GM21786 (cell line): ENCODE measurements around the gene SF3A2.

Experiments used
- ATAC-seq: cut with Tn5 transposase; IDR thresholded peaks from one replicate; pipeline ENCODE4 v1.9.1; 2021; ENCODE audit not compliant: unreplicated experiment

The SF3A2 gene

DNA sequence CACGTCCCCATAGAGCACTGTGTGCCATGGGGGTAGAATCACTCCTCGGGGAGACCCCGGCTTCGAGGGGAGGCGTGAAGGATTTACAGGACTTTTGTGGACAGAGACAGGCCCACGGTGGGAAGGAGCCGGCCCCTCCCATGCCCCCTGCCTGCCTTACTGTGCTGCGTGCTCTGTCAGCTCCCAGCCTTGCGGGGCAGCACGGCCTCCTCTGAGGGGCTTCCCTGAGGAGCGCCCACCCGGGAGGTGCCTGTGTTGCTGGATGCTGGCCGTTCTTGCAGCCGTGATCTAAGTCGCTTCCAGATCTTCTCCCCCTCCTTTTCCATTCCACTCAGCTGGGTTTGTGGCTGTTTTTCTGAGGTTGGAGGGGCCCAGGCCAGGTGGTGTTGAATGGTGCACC lies 29.6 kb upstream of the SF3A2 start:
- ATAC-seq: no peak

DNA sequence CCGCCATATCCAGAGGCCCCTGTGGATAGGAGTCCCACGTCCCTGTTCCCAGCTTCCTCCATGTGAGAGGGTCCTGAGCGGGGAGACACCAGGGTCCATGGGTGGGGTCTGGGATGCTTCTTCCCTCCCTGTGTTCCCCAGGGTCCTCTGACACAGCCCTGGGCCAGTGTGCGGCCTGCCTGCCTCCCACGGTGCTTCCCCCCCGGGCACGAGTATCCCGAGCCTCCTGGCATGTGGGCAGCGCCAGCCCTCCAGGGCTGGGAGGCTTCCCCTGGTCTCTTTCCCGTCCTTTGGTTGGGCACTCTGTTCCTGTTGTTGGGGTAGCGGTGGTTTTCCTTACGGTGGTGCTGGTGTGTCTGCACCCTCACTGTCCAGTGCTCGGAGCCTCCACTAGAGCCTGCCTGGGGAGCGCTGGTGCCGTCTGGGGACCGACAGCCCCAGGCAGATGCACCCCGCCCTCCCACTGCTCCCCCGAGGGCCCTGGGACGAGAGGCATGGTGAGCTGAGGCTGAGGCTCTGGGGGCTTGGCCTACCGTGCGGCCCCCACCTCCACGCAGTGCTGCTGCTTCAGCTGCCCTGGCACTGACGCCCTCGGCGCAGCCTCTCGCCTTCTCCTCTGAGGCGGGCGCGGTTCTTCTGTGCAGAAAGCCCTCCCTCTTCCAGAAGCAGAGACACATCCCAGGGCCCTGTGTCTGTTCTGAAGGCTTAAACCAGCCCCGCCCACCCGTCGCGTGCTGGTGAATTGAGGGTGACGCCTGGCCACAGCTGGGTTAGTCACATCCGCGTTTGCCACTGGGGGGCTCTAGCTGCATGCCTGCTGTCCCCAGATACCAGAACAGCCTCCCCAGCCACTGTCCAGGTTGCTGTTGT lies 28.4 kb upstream of the SF3A2 start:
- ATAC-seq: no peak

DNA sequence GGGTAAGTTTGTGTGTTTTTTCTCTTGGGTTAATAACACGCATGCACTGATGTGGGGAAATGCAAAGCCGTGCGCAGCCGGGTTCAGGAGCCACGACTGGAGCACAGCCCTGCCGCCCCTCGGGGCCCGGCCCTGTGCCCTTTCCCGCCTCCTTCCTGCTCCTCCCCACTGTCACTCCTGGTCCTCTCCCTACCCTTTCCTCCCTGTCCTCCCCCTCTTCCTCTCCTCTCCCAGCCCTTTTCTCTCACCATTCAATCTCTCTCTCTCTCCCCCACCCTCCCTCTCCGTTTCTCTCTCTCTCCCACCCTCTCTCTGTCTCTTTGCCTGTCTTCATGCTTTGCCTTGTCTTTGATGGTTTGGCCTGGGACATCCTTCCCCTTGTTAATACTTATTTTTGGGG lies 27.6 kb upstream of the SF3A2 start:
- ATAC-seq: no peak

DNA sequence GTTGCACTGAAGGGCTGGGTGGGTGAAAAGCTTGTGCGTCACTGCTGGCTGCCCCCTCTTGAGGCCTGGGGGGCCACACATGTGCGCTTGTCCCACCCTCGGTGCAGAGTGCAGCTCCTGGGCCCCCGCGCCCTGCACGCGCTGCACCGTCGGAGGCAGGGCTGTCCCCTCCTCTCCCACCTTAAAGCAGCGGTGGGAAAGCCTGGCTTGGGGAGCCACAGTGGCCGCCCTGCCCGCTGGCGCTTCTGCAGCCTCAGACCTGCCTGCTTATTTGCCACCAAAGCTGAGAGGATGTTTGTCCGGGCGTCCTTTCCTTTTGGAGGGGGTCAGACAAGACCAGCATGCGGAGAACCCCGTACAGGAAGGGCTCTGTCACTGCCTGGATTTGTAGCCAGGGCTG lies 27.2 kb upstream of the SF3A2 start:
- ATAC-seq: no peak

DNA sequence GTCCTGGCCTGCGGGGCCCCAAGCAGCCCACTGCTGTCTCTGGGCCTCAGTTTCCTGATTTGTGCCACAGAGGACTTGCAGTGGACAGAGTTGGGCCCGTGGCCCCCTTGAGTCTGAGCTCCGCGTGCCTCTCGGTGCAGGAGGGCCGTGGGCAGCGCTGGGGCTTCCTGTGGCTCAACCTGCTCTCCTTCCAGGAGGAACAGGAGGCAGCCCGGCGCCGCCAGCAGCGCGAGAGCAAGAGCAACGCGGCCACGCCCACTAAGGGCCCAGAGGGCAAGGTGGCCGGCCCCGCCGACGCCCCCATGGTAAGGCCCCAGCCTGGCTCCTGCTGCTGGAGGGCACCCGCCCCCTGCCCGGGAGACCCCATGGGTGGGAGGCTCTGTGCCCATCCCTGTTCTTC lies 26.4 kb upstream of the SF3A2 start:
- ATAC-seq: no peak

DNA sequence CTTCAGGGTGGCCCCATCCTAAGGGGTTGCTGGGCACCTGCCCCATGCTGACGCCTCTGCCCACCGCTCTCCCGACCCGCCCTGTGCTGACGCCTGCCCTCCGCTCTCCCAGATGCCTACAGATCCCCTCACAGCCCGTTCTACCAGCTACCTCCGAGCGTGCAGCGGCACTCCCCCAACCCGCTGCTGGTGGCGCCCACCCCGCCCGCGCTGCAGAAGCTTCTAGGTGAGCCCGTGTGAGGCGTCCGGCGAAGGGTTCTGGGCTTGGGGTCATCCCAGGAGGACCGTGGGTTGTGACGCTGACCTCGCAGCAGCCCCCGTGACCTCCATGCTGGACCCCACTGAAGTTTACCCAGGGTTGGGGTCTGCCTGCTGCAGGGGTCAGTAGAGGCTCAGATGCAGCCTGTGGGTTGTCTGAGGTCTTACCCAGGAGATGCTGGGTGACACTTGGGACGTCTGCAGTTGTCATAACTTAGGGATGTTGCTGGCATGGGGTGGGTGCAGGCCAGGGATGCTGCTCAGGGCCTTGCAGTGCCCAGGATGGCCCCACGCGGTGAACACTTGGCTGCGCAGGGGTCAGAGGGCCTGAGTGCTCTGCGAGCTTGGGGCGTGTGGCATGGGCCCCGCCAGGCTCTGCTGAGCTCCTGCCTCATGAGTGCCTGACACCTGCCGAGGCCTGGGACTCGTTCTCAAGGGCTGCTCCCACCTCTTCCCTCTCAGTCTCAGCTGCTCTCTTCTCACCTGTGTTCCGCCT lies 25.5 kb upstream of the SF3A2 start:
- no peak for ATAC-seq

DNA sequence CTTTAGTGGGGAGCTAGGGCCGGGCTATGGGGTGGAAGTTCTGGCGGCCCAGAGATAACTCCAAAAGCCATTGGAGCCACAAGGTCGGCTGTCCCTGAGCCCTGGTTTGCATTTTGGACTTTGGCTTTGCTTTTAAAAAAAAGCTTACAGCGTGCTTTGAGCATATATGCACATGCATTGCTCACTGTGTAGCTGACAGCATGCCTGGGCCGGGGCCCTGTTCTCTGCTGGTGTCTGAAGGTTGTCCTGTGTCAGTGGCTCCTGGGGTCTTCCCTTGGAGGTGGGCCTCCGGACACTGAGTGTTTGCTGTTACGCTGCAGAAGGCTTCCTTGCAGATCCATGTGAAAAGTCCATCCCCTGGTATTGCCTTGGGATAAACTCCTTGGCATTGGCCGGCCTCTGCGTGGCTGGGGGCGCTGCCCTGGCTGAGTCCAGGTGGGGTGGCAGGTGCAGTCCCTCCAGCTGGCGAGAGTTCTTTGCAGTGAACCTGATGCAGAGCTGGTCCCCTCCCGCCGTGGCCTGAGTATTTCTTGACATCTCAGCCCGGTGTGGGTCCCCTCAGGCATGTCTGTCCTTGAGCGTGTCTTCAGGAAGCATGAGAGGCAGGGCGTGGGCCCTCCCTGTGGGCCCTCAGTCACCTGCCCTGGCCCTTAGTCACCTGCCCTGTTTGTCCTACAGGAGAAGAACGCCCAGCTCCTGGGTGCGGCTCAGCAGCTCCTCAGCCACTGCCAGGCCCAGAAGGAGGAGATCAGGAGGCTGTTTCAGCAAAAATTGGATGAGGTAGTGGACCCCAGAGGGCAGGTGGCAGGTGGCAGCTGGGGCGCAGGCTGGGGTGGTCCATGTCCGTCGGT lies 23.5 kb upstream of the SF3A2 start:
- ATAC-seq: no peak

DNA sequence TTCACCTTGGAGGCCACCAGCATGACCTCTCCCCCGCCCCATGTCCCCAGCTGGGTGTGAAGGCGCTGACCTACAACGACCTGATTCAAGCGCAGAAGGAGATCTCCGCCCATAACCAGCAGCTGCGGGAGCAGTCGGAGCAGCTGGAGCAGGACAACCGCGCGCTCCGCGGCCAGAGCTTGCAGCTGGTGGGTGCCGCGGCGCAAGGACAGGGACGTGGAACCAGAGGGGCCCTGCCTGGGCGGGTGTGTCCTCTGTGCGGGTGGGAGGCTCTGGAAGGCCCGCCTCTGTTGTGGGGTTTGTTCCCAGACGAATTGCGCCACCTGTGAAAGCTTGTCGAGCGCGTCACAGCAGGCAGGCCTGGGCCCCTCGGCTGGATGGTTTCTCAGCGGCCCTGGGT lies 22.8 kb upstream of the SF3A2 start:
- no peak for ATAC-seq

DNA sequence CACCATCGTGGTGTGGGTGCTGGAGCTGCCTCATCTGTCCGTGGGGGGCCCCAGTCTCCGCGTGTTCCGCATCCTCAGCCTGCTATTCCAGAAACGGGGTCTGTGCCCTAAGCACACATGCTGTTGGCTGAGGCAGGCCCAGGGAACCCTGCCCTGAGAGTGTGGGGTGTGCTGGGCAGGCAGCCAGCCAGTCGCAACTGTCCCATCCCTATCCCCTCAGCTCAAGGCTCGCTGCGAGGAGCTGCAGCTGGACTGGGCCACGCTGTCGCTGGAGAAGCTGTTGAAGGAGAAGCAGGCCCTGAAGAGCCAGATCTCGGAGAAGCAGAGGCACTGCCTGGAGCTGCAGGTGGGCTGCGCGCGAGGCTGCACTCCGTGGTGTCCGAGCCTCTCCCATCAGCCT lies 22.4 kb upstream of the SF3A2 start:
- ATAC-seq: no peak

DNA sequence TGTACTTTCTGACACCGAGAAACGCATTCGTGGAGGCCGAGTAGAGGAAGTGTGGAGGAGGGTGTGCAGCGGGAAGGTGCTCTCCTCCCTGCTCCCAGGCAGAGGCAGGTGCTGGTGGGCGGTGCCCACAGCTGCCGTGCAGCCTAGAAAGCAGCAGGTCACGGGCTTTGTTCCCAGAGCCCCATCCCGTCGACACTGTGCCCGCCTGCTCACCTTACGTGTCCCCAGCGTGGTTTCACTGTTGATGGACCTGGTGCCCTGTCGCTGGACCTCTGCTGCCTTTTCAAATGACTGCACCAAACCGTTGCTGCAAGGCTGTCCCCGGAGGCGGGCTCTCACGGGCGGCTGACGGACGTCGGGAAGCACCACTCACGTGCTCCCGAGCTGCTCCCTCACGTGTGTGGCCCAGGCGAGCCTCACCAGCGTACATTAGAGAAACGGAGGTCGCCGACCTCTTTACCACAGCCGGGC lies 21.3 kb upstream of the SF3A2 start:
- ATAC-seq: no peak

DNA sequence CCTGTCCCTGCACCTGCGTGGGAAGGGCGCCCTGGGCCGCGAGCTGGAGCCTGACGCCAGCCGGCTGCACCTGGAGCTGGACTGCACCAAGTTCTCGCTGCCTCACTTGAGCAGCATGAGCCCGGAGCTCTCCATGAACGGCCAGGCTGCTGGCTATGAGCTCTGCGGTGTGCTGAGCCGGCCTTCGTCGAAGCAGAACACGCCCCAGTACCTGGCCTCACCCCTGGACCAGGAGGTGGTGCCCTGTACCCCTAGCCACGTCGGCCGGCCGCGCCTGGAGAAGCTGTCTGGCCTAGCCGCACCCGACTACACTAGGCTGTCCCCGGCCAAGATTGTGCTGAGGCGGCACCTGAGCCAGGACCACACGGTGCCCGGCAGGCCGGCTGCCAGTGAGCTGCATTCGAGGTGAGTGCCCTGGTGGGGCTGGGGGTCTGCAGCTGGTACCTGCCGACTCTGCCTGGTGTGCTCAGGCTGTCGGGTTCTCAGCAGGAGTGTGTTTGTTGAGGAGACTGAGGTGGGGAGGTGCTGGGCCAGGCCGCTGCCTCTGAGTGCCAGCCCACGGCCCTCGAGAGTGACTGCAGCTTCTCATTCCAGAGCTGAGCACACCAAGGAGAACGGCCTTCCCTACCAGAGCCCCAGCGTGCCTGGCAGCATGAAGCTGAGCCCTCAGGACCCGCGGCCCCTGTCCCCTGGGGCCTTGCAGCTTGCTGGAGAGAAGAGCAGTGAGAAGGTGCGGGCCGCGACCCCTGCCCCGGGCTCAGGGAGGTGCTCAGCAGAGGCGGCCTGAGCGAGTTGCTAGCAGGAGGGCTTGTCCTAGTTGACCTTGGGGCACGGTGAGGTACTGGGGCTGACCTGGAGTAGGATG lies 20.0 kb upstream of the SF3A2 start:
- no peak for ATAC-seq

DNA sequence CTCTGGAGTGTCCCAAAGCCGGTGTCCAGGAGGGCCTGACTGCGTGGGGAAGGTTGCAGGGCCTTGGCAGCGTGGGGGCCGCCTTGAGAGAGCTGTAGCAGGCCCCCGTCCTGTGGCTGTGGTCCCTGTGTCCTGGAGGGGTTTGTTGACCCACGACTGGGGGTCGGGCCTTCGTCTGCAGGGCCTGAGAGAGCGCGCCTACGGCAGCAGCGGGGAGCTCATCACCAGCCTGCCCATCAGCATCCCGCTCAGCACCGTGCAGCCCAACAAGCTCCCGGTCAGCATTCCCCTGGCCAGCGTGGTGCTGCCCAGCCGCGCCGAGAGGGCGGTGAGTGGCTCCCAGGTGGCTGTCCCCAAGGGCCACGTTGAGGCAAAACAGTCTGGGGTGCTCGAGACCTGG lies 19.0 kb upstream of the SF3A2 start:
- no peak for ATAC-seq

DNA sequence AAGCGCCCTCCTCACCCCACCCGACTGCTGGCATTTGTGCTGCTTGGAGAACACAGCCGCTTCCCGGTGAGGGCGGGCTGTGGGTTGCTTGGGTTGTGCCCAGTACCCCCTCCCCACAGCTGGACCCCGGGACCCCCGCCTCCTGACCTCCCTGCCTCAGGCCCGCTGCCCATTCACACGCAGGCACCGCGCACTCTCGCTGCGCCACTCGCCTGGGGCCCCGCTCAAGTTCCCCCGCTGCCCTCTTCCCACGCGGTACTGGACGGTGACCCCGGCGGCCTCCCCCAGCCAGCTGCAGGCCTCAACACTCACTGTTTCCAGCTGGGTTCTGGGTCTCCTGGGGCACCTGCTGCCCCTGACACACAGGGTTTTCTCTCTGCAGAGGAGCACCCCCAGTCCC lies 16.9 kb upstream of the SF3A2 start:
- no peak for ATAC-seq

DNA sequence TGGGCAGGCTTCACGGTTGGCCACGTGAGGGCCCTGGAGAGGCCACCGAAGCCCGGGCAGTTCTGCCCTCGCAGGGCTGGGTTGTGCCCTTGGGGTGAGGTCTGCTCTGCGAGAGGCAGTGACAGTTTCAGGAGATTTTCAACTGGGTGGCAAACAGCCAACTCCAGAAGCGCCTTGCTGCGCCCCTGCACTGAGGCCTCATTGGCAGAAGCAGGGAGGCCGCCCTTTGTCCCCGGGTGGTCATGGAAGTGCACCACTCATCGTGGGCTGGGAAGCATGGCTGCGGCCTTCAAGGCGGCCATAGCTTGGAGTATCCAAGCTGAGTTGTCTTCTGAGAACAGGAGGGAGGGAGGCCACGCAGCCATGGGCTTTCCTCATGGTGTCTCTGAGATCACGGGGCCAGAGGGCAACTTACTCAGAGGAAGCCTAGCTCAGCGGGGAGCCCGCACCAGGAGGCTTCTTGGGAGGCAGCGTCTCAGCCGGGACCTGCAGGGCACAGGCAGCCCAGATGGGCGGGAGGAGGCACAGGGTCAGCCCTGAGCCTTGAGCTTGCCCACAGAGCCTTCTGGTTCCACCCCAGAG lies 15.3 kb upstream of the SF3A2 start:
- no peak for ATAC-seq

DNA sequence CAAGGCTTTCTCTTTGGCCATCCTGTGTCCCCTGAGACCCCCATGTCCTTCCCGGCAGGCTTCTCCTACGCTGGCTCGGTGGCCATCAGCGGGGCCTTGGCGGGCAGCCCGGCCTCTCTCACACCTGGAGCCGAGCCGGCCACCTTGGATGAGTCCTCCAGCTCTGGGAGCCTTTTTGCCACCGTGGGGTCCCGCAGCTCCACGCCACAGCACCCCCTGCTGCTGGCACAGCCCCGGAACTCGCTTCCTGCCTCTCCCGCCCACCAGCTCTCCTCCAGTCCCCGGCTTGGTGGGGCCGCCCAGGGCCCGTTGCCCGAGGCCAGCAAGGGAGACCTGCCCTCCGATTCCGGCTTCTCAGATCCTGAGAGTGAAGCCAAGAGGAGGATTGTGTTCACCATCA lies 14.7 kb upstream of the SF3A2 start:
- ATAC-seq: no peak

DNA sequence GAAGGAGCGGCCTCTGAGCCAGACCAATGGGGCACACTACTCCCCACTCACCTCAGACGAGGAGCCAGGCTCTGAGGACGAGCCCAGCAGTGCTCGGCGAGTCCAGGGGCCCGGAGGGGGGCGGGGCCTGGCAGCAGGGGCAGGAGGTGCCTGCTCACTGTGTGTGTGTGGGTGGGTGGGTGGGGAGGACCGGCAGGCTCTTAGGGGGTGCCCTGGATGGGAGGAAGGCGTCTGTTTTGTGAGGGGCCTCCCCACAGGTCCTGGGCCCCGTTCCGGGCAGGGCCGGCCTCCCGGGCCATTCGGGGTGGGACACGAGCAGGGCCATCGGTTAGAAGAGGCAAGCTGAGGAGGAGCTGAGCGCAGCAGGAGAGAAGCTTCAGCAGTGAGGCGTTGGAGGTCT lies 13.2 kb upstream of the SF3A2 start:
- no peak for ATAC-seq

DNA sequence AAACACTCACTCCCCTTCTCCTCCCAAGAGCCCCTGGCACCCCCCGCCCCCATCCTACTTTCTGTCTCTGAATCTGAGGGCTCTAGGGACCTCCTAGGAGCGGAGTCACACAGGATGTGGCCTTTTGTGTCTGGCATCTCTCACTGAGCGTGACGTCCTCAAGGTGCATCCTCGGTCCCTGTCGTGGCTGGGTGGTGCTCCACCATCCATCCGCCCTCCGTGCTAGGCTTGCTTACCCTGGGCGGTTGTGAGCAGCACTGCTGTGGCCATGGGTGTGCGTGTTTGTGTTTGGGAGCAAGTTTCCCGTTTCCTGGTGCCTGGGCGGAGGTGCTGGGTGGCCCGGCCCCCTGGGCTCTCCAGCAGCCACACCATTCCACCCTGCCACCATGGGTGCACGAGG lies 12.7 kb upstream of the SF3A2 start:
- no peak for ATAC-seq

DNA sequence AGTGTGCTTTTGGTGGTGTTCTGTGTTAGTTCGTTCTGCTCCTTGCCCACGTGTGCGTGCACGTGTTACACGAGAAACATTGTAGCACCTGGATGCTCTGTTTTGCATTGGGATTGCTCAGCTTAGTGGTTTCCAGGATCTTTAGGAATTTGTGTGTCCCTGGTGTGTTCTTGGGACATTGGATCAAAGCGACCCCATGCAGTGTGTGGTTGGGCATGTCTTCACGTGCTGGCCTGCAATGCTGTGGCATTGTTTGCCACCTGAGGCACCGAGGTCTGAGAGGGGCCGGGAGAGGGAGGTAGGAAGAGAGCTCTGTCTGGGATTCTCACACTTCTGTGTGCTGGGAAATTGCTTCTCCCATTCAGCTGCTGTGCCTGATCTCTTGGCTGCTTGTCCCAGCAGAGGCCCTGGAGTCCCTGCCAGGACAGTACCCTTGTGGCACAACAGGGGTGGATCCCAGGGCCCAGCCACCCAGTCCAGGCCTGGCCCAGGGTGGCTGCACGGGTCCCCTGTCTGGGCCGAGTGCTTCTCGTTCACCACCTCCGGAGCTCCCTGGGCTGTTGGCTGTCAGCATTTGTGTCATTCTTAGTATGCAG lies 11.8 kb upstream of the SF3A2 start:
- no peak for ATAC-seq

DNA sequence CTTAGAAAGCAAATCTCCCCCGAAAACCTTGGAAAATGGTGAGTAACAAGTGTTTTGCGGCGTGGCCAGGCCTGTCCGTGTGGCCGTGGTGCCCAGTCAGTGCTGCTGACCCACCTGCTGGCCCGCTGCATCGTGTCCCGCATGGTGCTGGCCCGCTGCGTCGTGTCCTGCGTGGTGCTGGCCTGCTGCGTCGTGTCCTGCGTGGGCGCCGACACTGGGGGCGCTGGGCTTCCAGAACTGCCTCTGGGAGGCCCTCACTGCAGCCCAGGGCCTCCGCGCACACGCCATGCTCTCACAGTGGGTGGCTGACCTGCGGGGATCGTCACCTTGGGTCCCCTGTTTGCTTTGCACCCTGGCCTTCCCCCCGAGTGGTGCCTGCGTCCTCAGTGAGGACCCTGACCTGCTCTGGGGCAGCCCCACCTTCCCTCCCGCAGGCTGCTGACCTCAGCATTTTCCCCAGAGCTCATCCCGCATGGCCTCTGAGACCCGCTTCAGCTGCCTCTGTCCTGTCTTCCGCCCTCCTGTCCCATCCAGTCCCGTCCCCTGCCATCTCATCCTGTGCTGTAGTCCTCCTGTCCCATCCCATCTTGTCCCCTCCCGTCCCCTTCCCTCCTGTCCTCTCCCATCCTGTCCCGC lies 11.1 kb upstream of the SF3A2 start:
- ATAC-seq: no peak
